Large intestine (tissue), 3 donors: ENCODE results near the gene KCTD21. TPM values are rescaled to one million over a fixed set of nuclear protein-coding genes. Genes with fewer than 3 reads are reported as not detected.

Experiments
- DNase-seq, 2 donors: peaks; one replicate each; pipeline versions ENCODE4 v3.0.0 to v3.0.0-alpha.2; 2013
- H3K27ac ChIP-seq: one replicate; pipeline ENCODE4 v1.5.1; 2013; ENCODE audit warnings: low read length
- H3K27me3 ChIP-seq: 2 replicates; pipeline ENCODE4 v1.6.1; 2013; ENCODE audit warnings: low read length; ENCODE audit not compliant: control insufficient read depth, insufficient read depth
- H3K36me3 ChIP-seq: 2 replicates; pipeline ENCODE4 v1.6.1; 2013; ENCODE audit warnings: low read length; ENCODE audit not compliant: control insufficient read depth, insufficient read depth
- H3K4me1 ChIP-seq: one replicate; pipeline ENCODE4 v1.6.1; 2013; ENCODE audit warnings: low read length; ENCODE audit not compliant: control insufficient read depth, insufficient read depth
- H3K4me3 ChIP-seq: one replicate; pipeline ENCODE4 v1.5.1; 2013; ENCODE audit warnings: low read length
- H3K9me3 ChIP-seq: one replicate; pipeline ENCODE4 v1.6.1; 2013; ENCODE audit warnings: mild to moderate bottlenecking, low read depth, low read length, moderate library complexity; ENCODE audit not compliant: control insufficient read depth
- WGBS: methylation state at CpG from one replicate; pipeline ENCODE4 v1.1.5; 2013; ENCODE audit warnings: low lambda C conversion rate; ENCODE audit not compliant: insufficient coverage; 5-methylcytosine and 5-hydroxymethylcytosine counted together
- polyA plus RNA-seq: library from polyadenylated mRNA; unstranded; fragments of 120-200 nt; gene quantifications from one replicate; pipeline ENCODE4 v1.2.1, GENCODE V29; 2013

KCTD21 gene
- polyA plus RNA-seq, 1 donor: 5.2 TPM

DNA sequence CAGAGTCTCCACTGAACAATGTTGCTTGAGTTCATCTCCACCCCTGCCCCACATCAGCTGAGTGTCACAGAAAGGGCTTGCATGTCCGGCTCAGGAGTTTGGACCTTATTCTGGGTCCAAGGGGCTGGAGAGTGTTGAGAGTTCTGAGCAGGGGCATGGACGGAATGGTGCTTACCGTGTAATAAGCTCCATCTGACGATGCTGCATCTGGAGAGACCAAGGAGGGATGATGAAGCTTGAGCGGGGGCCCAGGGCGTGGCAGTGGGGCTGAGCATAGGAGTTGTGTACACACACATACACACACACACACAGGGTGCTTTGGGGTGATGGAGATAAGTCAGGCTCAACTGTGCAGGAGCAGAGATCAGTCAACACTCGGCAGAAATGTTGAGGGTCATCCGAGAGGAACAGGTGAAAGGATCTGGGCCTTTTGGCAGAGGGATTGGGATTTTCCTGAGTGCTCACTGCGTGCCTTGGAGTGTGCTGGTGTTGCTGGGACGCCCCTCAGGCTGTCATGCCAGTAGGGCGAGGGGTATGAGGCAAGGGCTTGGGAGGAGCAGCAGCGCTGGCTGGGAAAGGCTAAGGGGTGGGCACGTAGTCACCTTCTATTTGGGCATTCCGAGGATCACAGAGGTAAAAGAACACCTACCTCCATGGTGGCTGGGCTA, 2.6 kb upstream of the KCTD21 start:
- Histone ChIP-seq H3K27me3 (peaks cover 5% of the 10 kb centered on the region), H3K36me3 (no peaks in the 10 kb centered on the region), H3K9me3 (peaks cover 2% of the 10 kb centered on the region), H3K27ac (no peak overlapping the region), H3K4me1 (peaks cover 10% of the 10 kb centered on the region), H3K4me3 (no peak overlapping the region)
- no peak for DNase-seq
- no CpG with 5 or more reads among the region's 14 CpGs for WGBS

DNA sequence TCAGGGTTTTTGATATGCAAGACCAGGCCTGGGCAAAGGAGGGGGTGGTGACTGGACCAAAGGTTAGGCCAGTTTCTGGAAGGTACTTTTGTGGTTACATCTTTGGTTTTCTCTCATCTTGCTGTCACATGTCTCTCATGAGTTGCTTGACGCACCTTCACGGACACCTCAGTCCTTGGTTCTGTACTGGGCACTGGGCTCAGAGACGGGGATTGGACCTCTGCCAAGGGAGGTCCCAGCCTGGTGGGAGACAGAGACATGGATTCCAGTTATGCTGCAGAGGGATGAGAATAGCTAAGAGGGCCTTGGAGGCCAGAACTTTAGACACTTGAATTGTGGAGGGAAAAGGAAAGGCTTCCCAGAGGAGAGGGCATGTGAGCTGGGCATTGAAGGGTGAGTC, 1.9 kb upstream of the KCTD21 start:
- no peak for DNase-seq
- H3K9me3 ChIP-seq: no peaks in the 10 kb centered on the region
- no peaks in the 10 kb centered on the region for H3K27me3 ChIP-seq
- no peak overlapping the region for H3K4me3 ChIP-seq
- no peak overlapping the region for H3K27ac ChIP-seq
- H3K4me1 ChIP-seq: peaks cover 10% of the 10 kb centered on the region
- whole genome bisulfite sequencing: no CpG with 5 or more reads among the region's 3 CpGs
- no peaks in the 10 kb centered on the region for H3K36me3 ChIP-seq

DNA sequence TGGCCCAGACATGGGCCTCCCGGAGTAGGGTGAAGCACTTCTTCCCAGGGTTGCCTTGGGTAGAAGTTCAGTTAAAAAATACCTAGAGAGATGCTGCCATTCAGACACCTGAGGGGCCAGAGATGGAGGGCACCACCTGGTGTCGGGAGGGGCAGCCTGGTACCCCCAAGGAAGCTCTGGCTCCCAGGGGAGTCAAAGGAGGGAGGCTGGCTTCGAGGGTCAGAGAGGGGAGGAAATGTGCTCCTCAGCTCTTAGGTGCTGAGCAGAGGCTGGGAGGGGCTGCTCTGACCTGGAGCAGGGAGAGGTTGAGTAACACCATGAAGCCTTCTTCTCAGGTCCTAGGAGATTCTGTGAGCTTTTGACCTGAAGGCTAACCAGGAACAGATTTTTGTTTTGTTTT, 1.4 kb upstream of the KCTD21 start:
- Histone ChIP-seq H3K9me3 (no peaks in the 10 kb centered on the region), H3K4me3 (no peak overlapping the region), H3K27ac (no peak overlapping the region), H3K4me1 (peaks cover 10% of the 10 kb centered on the region), H3K27me3 (no peaks in the 10 kb centered on the region), H3K36me3 (no peaks in the 10 kb centered on the region)
- no peak for DNase-seq
- WGBS: no CpG with 5 or more reads among the region's 3 CpGs

DNA sequence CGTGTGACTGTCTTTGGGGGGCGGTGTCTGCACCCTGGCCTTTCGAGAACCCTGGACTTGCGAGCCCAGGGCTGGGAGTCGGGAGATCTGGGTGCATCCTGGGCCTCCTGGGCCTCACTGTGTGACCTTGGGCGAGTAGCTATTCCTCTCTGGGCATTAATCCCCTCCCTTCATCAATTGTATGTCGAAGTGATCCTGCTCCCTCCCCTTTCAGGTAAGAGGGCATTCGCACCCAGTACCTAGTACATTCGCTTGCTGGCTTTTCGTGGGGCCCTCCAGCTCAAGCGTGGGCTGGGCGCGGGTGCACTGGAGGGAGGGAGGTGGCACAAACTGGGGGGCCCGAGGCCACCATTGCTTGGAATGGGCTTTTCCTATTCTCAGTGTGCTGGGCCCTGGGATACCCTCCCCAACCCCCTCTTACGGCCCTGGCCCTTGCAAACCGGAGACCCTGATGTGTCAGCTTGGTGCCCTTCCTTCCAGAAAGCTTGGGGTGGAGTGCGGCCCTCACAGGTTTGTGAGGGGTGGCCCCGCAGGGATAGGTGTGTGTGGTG, 823 bp upstream of the KCTD21 start:
- Histone ChIP-seq H3K4me1 (peaks cover 10% of the 10 kb centered on the region), H3K27me3 (no peaks in the 10 kb centered on the region), H3K4me3 (peak overlapping the region; percentile 97), H3K27ac (no peak overlapping the region), H3K36me3 (no peaks in the 10 kb centered on the region), H3K9me3 (no peaks in the 10 kb centered on the region)
- DNase-seq: no peak
- no CpG with 5 or more reads among the region's 18 CpGs for WGBS

DNA sequence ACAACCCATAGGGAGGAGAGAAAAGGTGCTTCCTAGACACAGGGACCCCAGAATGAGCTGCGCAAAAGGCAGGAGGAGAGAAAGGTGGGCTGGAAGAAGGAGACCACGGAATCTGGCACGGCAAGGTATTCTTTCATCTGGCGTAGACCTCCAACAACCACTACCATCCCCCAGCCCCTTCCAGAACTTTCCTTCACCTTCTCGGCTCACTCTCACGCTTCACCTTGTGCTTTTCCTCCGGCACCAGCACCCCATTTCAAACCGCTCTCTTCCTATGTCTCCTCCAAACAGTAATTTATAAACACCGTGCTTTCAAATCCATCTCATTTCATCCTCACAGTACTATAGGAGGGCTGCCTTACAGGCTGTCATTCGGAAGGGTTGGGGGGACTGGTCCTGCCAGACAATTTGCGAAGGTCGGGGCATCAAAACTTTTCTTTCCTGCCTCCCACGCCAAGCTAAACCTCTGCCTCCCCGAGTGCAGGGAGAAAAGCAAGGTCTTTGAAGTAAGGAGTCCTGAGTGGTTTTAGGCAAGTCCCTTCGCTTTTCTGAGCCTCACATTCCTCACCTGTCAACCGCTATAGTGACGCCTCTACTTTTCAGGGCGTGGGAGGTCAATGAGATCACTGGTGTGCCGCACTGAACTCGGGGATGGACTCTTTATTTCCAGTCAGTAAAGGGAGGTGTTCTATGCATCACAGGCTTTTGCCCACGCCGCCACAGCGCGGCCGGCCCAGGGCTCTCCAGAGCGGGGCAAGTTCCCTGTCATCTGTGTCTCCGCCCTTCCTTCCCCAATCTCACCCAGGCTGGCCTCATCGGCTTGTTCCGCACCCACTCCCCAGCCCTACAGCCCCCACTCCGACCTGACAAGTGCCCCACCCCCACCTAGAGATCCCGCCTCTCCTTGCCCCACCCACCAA, 800 bp downstream of the KCTD21 start:
- Histone ChIP-seq H3K4me1 (peaks cover 10% of the 10 kb centered on the region), H3K36me3 (no peaks in the 10 kb centered on the region), H3K9me3 (no peaks in the 10 kb centered on the region), H3K4me3 (peak overlapping the region; percentile 97), H3K27me3 (no peaks in the 10 kb centered on the region), H3K27ac (peak overlapping the region; percentile 68)
- 70% methylated on average over 5 of the region's 31 CpGs for WGBS
- peak in 1 of 2 donors; percentile 56 for DNase-seq

DNA sequence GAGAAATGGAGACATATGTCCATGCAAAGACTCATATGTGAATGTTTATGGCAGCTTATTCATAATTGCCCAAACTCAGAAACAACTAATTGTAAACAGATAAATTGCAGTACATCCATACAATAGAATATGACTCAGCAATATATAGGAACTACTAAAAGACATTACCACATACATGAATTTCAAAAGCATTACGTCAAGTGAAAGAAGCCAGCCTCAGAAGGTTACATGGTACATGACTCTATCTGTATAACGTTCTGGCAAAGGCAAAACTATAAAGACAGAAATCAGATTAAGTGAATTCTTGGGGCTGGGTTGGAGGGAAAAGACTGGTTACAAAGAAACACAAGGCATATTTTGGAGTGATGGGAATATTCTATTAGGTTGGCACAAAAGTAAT, 7.2 kb downstream of the KCTD21 start:
- no peak overlapping the region for H3K27ac ChIP-seq
- H3K36me3 ChIP-seq: peaks cover 2% of the 10 kb centered on the region
- DNase-seq: no peak
- no peaks in the 10 kb centered on the region for H3K9me3 ChIP-seq
- WGBS: 72% methylated on average over 2 of the region's 2 CpGs
- no peaks in the 10 kb centered on the region for H3K27me3 ChIP-seq
- no peaks in the 10 kb centered on the region for H3K4me1 ChIP-seq
- H3K4me3 ChIP-seq: no peak overlapping the region

DNA sequence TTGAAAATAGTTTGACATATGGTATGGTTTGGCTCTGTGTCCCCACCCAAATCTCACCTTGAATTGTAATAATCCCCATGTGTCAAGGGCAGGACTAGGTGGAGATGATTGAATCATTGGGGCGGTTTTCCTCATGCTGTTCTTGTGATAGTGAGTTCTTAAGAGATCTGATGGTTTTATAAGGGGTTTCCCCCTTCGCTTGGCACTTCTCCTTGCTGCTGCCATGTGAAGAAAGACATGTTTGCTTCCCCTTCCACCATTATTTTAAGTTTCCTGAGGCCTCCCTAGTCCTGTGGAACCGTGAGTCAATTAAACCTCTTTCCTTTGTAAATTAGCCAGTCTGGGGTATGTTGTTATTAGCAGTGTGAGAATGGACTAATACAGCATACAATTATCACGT, 7.7 kb downstream of the KCTD21 start:
- no peak for DNase-seq
- no peak overlapping the region for H3K27ac ChIP-seq
- WGBS: 100% methylated on average over 1 of the region's 4 CpGs

DNA sequence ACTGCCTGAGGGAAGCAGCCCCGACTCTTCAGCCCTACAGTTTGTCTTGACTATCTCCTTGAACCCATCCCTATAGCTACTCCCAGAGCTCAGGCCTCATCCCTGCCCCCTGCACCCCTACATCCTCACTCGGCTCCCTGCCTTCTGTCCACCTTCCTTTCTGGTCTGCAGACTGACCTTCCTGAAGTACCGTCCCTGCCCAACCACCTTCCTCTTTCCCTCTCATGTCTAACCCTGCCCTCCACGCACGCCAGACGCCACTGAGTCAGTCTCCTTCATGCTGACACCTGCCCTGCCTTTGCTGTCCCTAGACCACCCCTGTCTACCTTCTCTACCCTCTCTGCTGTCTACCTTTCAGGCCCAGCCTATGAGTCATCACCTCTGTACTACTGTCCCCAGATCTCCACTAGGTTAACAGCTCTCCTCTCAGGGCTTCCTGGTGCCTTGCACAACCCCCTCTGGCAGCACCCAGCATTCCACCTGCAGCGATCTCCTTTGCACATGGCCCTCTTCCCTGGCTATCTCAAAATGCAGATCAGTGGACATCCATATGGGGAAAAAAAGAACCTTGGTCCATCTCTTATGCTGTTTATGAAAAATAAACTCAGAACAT, 8.9 kb downstream of the KCTD21 start:
- no CpG with 5 or more reads among the region's 7 CpGs for WGBS
- Histone ChIP-seq H3K36me3 (peaks cover 2% of the 10 kb centered on the region), H3K4me3 (no peak overlapping the region), H3K9me3 (no peaks in the 10 kb centered on the region), H3K4me1 (no peaks in the 10 kb centered on the region), H3K27me3 (no peaks in the 10 kb centered on the region), H3K27ac (no peak overlapping the region)
- DNase-seq: peak in 1 of 2 donors; percentile 42

More for the DNA sequence above, 7.7 kb downstream of the KCTD21 start:
- H3K4me3 ChIP-seq: no peak overlapping the region
- peaks cover 2% of the 10 kb centered on the region for H3K36me3 ChIP-seq
- no peaks in the 10 kb centered on the region for H3K27me3 ChIP-seq
- no peaks in the 10 kb centered on the region for H3K4me1 ChIP-seq
- no peaks in the 10 kb centered on the region for H3K9me3 ChIP-seq

DNA sequence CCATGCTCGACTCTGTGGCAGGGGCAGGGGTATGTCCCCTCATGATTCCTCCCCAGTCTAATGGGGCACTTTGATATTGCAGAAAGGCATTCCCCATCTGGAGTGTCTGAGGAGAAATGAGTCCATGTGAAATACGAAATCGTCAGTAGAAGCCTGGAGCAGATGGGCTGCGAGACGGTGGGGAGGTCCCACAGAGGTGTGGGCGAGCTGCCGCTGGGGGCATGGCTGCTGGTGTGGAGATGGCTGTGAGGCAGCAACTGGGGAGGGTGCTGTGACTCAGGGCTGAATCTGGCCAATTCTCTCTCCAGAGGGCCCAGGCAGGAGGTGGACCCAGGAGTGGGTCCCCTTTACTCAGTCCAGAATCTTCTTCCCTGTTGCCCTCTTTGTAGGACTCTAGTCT, 11.2 kb downstream of the KCTD21 start:
- DNase-seq: no peak
- no peak overlapping the region for H3K4me3 ChIP-seq
- no peaks in the 10 kb centered on the region for H3K27me3 ChIP-seq
- H3K27ac ChIP-seq: no peak overlapping the region
- no peaks in the 10 kb centered on the region for H3K9me3 ChIP-seq
- H3K4me1 ChIP-seq: no peaks in the 10 kb centered on the region
- H3K36me3 ChIP-seq: peaks cover 17% of the 10 kb centered on the region
- WGBS: 100% methylated on average over 4 of the region's 7 CpGs

DNA sequence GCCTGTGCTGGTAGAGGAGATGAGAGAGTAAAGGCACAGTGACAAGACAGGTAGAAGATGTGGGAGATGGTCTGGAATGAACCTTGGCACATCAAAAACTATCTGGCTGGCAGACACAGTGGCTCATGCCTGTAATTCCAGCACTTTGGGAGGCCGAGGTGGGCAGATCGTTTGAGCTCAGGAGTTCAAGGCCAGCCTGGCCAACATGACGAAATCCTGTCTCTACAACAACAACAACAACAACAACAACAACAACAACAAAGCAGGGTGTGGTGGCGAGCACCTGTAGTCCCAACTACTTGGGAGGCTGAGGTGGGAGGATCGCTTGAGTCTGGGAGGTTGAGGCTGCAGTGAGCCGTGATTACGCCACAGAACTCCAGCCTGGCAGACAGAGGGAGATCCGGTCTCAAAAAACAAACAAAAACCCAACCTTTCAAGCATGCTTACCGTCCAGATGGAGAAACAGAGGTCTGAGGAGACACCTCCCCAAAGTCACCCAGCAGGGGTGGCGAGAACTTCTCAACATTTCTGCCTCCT, 11.8 kb downstream of the KCTD21 start:
- DNase-seq: no peak
- Histone ChIP-seq H3K27me3 (no peaks in the 10 kb centered on the region), H3K4me3 (no peak overlapping the region), H3K4me1 (no peaks in the 10 kb centered on the region), H3K9me3 (no peaks in the 10 kb centered on the region), H3K27ac (no peak overlapping the region), H3K36me3 (peaks cover 21% of the 10 kb centered on the region)
- WGBS: 100% methylated on average over 1 of the region's 10 CpGs
